ENCODE measurements around the gene AK5. TPM values are rescaled to one million over a fixed set of nuclear protein-coding genes. Genes with fewer than 3 reads are reported as not detected.

AK5 gene
- total and polyA plus RNA-seq, 2 experiments from 2014 or later = 8.8 to 12.2 TPM

DNA sequence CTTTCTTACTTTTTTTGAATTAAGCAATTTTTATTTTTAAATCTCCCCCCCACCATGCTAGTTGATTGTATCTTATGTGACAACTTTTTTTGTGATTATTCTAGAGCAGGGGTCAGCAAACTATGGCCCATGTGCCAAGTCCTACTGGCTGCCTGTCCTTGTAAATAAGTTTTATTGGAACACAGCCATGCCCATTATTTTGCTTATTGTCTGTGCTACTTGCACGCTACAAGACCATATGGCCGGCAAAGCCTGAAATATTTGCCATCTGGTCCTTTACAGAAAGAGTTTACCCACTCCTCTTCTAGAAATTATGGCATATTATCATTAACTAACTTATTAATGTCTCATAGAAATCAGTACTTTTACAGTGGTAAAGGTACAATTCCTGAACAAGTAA lies 51.7 kb downstream of the AK5 start (continued):
- no peak for TF ChIP-seq NANOG (IDR thresholded peaks at IDR 0.05; ENCODE audit: borderline replicate concordance)
- TF ChIP-seq ZNF114 (CRISPR knock-in tag; IDR thresholded peaks at IDR 0.05) = no peak
- no peak for TF ChIP-seq ZNF331 (CRISPR knock-in tag; IDR thresholded peaks at IDR 0.05; ENCODE audit: low read depth)
- TF ChIP-seq, protein P1, sequence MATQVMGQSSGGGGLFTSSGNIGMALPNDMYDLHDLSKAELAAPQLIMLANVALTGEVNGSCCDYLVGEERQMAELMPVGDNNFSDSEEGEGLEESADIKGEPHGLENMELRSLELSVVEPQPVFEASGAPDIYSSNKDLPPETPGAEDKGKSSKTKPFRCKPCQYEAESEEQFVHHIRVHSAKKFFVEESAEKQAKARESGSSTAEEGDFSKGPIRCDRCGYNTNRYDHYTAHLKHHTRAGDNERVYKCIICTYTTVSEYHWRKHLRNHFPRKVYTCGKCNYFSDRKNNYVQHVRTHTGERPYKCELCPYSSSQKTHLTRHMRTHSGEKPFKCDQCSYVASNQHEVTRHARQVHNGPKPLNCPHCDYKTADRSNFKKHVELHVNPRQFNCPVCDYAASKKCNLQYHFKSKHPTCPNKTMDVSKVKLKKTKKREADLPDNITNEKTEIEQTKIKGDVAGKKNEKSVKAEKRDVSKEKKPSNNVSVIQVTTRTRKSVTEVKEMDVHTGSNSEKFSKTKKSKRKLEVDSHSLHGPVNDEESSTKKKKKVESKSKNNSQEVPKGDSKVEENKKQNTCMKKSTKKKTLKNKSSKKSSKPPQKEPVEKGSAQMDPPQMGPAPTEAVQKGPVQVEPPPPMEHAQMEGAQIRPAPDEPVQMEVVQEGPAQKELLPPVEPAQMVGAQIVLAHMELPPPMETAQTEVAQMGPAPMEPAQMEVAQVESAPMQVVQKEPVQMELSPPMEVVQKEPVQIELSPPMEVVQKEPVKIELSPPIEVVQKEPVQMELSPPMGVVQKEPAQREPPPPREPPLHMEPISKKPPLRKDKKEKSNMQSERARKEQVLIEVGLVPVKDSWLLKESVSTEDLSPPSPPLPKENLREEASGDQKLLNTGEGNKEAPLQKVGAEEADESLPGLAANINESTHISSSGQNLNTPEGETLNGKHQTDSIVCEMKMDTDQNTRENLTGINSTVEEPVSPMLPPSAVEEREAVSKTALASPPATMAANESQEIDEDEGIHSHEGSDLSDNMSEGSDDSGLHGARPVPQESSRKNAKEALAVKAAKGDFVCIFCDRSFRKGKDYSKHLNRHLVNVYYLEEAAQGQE (IDR thresholded peaks at IDR 0.05; ENCODE audit: unreplicated experiment) = no peak
- no peak for TF ChIP-seq CREB1 (CRISPR knock-in tag; IDR thresholded peaks at IDR 0.05; ENCODE audit: low read depth)
- no peak for TF ChIP-seq STAT1 (IDR thresholded peaks at IDR 0.05; ENCODE audit: unreplicated experiment)

DNA sequence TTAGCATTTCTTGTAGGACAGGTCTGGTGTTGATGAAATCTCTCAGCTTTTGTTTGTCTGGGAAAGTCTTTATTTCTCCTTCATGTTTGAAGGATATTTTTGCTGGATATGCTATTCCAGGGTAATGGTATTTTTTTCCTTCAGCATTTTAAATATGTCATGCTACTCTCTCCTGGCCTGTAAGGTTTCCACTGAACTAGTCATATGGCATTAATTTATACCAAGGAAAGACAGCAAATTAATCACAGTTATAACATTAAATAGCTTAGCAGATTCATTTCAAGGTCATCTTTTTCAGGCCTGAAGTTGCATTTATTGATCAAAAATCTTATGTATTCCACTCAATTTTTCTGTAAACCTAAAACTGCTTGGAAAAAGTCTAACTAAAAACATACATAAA lies 54.9 kb downstream of the AK5 start:
- Histone ChIP-seq H3K9me2 (ENCODE audit: insufficient read depth) (no peaks in the 10 kb centered on the region), H3K36me3 (ENCODE audit: insufficient read depth) (no peaks in the 10 kb centered on the region), H3K4me2 (no peak overlapping the region), H3K4me3 (no peak overlapping the region), H3K27me3 (ENCODE audit: insufficient read depth) (no peaks in the 10 kb centered on the region), H4K20me1 (replicated peaks; ENCODE audit: insufficient read depth) (no peaks in the 10 kb centered on the region), H2AFZ (no peak overlapping the region), H3K27ac (ENCODE audit: low read depth) (no peak overlapping the region), H3K4me1 (ENCODE audit: insufficient read depth) (no peaks in the 10 kb centered on the region), H3F3A (replicated peaks; ENCODE audit: low read depth) (no peaks in the 10 kb centered on the region), H3K79me2 (replicated peaks; ENCODE audit: insufficient read depth) (no peaks in the 10 kb centered on the region)
- no peaks in the 10 kb centered on the region for H3K9me3 Mint-ChIP-seq
- no peak overlapping the region for H3K4me3 Mint-ChIP-seq
- peaks cover 6% of the 10 kb centered on the region; the same call in 2 of the 3 replicates for H3K4me1 Mint-ChIP-seq
- ATAC-seq (no peak), DNase-seq (ENCODE audit: low spot score) (no peak)
- no peaks in the 10 kb centered on the region for H3K27me3 Mint-ChIP-seq (ENCODE audit: insufficient read depth, low read depth, poor library complexity)
- no peaks in the 10 kb centered on the region for H3K36me3 Mint-ChIP-seq (ENCODE audit: low read depth)
- no peak overlapping the region for H3K27ac Mint-ChIP-seq
- TF ChIP-seq ZNF114 (CRISPR knock-in tag; IDR thresholded peaks at IDR 0.05) = no peak
- TF ChIP-seq, protein P2, sequence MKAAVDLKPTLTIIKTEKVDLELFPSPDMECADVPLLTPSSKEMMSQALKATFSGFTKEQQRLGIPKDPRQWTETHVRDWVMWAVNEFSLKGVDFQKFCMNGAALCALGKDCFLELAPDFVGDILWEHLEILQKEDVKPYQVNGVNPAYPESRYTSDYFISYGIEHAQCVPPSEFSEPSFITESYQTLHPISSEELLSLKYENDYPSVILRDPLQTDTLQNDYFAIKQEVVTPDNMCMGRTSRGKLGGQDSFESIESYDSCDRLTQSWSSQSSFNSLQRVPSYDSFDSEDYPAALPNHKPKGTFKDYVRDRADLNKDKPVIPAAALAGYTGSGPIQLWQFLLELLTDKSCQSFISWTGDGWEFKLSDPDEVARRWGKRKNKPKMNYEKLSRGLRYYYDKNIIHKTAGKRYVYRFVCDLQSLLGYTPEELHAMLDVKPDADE (IDR thresholded peaks at IDR 0.05) = no peak
- TF ChIP-seq CREB1 (CRISPR knock-in tag; IDR thresholded peaks at IDR 0.05; ENCODE audit: low read depth) = no peak
- TF ChIP-seq ZNF331 (CRISPR knock-in tag; IDR thresholded peaks at IDR 0.05; ENCODE audit: low read depth) = no peak
- TF ChIP-seq JUNB (IDR thresholded peaks at IDR 0.05; ENCODE audit: unreplicated experiment) = no peak
- no peak for TF ChIP-seq NANOG (IDR thresholded peaks at IDR 0.05; ENCODE audit: borderline replicate concordance)
- no peak for TF ChIP-seq EZH2phosphoT487 (IDR thresholded peaks at IDR 0.05; ENCODE audit: unreplicated experiment)
- TF ChIP-seq EZH2 (IDR thresholded peaks at IDR 0.05; ENCODE audit: low read depth, unreplicated experiment) = no peak
- no peak for TF ChIP-seq POLR2AphosphoS5 (IDR thresholded peaks at IDR 0.05; ENCODE audit: low read depth)
- no peak for TF ChIP-seq STAT1 (IDR thresholded peaks at IDR 0.05; ENCODE audit: unreplicated experiment)
- TF ChIP-seq, protein P1 (IDR thresholded peaks at IDR 0.05; ENCODE audit: unreplicated experiment) = no peak
- TF ChIP-seq, protein P3, sequence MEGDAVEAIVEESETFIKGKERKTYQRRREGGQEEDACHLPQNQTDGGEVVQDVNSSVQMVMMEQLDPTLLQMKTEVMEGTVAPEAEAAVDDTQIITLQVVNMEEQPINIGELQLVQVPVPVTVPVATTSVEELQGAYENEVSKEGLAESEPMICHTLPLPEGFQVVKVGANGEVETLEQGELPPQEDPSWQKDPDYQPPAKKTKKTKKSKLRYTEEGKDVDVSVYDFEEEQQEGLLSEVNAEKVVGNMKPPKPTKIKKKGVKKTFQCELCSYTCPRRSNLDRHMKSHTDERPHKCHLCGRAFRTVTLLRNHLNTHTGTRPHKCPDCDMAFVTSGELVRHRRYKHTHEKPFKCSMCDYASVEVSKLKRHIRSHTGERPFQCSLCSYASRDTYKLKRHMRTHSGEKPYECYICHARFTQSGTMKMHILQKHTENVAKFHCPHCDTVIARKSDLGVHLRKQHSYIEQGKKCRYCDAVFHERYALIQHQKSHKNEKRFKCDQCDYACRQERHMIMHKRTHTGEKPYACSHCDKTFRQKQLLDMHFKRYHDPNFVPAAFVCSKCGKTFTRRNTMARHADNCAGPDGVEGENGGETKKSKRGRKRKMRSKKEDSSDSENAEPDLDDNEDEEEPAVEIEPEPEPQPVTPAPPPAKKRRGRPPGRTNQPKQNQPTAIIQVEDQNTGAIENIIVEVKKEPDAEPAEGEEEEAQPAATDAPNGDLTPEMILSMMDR (conservative IDR thresholded peaks at IDR 0.05; ENCODE audit: low read depth in 2 of 2) = no peak

All from GM23338 (cell line).